Stimulated activated CD4-positive, alpha-beta T cell treated with anti-CD3 and anti-CD28 coated beads, Interleukin-12 subunit alpha, Interleukin-12 subunit beta, amount 100 ng/mL, for 4 hours (primary cell): ENCODE results near the gene RAB18.
"Not testable (repeated sequence)": the region's sequence is repeated elsewhere in the genome, so short reads cannot be mapped to it uniquely, and the experiment has no call there.

ENCODE experiments used
- DNase-seq: peaks from one replicate; pipeline ENCODE4 v3.0.0-alpha.2; 2020

RAB18 gene

GRCh38 chr10:27558612-27559020 is 54.5 kb downstream of the RAB18 start:
- no peak for DNase-seq

GRCh38 chr10:27561334-27561733 is 57.2 kb downstream of the RAB18 start:
- DNase-seq = no peak

- DNase-seq = no peak
These were observed 60.3 kb downstream of the RAB18 start for GRCh38 chr10:27564398-27564797.

GRCh38 chr10:27564880-27565279 is 60.8 kb downstream of the RAB18 start:
- no peak for DNase-seq

GRCh38 chr10:27568196-27569175 is 64.4 kb downstream of the RAB18 start:
- no peak for DNase-seq

GRCh38 chr10:27569946-27570345 is 65.8 kb downstream of the RAB18 start:
- DNase-seq = no peak

- not testable (repeated sequence) for DNase-seq
These were observed 72.9 kb downstream of the RAB18 start for GRCh38 chr10:27577038-27577437.

- DNase-seq = no peak
These were observed 74.2 kb downstream of the RAB18 start for GRCh38 chr10:27578316-27578715.

- no peak for DNase-seq
These were observed 77.1 kb downstream of the RAB18 start for GRCh38 chr10:27581225-27581624.

- DNase-seq = no peak
These were observed 80.2 kb downstream of the RAB18 start for GRCh38 chr10:27584302-27584701.
